Measurements from ENCODE around the gene CTPS2.
A peak's percentile ranks its signal among the peaks of the same experiment; 100 is the strongest.
"Not testable (repeated sequence)": the region's sequence is repeated elsewhere in the genome, so short reads cannot be mapped to it uniquely, and the experiment has no call there.

CTPS2 gene, protein sequence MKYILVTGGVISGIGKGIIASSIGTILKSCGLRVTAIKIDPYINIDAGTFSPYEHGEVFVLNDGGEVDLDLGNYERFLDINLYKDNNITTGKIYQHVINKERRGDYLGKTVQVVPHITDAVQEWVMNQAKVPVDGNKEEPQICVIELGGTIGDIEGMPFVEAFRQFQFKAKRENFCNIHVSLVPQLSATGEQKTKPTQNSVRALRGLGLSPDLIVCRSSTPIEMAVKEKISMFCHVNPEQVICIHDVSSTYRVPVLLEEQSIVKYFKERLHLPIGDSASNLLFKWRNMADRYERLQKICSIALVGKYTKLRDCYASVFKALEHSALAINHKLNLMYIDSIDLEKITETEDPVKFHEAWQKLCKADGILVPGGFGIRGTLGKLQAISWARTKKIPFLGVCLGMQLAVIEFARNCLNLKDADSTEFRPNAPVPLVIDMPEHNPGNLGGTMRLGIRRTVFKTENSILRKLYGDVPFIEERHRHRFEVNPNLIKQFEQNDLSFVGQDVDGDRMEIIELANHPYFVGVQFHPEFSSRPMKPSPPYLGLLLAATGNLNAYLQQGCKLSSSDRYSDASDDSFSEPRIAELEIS

DNA sequence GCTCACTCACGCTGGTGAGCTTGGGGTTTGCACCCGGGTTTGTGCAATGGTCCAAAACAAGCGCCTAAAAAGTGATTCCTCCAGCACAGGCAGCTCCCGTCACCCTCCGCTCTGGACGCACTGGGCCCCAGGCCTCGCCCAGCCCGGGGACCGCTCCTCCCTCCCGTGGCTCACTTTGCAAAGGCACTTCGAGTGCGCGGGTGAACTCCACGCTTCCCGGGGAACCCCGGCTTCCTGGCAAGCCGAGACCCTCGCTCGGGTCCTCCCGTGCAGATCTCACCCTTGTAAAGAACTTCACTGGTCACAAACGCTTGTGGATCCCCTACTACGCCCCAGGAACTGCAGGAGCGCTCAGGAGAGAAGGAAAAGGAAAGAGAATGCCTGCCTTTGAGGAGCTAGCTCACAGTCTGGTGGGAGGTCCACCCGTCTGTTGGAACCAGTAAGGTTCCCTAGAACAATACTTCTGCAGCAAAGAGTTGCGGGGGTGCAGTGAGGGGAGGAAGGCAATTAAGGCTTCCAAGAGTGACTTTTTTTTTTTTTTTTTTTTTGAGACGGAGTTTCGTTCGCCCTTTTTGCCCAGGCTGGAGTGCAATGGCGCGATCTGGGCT is at the start of gene CTPS2:
CTPS2 (minus strand) TSS at position 122 of the 608 bp plus-strand sequence. CDS start 9,767 bp downstream, outside the sequence.
- TF ChIP-seq, protein P1, sequence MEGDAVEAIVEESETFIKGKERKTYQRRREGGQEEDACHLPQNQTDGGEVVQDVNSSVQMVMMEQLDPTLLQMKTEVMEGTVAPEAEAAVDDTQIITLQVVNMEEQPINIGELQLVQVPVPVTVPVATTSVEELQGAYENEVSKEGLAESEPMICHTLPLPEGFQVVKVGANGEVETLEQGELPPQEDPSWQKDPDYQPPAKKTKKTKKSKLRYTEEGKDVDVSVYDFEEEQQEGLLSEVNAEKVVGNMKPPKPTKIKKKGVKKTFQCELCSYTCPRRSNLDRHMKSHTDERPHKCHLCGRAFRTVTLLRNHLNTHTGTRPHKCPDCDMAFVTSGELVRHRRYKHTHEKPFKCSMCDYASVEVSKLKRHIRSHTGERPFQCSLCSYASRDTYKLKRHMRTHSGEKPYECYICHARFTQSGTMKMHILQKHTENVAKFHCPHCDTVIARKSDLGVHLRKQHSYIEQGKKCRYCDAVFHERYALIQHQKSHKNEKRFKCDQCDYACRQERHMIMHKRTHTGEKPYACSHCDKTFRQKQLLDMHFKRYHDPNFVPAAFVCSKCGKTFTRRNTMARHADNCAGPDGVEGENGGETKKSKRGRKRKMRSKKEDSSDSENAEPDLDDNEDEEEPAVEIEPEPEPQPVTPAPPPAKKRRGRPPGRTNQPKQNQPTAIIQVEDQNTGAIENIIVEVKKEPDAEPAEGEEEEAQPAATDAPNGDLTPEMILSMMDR (IDR thresholded peaks at IDR 0.05; ENCODE audit: low read depth, low read length, missing control alignments) = no peak
- no peak for DNase-seq (ENCODE audit: low read depth)
- in situ Hi-C loops (cut with HindIII; ENCODE audit: low sequenced_read_pairs) = no loop called here

DNA sequence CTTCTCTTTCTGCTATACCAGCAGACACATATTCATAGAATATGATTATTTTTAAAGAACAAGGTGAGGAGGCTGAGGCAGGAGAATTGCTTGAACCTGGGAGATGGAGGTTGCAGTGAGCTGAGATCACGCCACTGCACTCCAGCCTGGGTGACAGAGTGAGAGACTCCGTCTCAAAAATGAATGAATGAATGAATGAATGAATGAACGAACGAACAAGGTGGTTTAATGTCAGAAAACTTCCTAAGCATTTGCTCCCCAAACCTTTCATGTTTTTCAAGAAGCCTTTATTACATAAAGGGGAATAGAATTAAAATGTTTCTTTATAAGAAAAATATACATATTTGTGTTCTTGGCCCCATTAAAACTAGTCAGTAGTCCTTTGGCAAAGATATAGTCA is 49.0 kb upstream of the CTPS2 start:
- in situ Hi-C loops (cut with HindIII; ENCODE audit: low sequenced_read_pairs); H3K4me3 ChIP-seq (ENCODE audit: low read depth, low read length): not testable (repeated sequence)

More for the DNA sequence above, at the start of gene CTPS2:
- H3K4me3 ChIP-seq (ENCODE audit: low read depth, low read length) = peak within 1 kb of the TSS; percentile 58

DNA sequence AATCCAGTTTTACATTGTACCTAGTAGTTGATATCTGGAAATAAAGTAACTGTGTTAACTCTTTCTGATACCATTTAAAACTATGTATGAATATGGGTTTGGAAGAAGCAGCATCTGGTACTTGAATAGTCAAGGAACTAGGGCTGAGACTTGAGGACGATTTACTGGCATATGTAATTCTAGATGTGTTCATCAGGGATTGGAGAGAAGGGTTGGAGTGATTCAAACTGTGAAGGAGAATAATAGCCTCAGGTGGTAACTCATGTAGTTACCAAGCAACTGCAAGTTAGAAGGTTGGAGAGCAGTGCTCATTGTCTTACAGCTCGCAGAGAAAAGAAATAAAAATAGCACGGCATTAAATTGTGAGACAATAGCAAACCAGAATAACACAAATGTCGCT is 44.3 kb upstream of the CTPS2 start:
- DNase-seq (ENCODE audit: low read depth) = no peak
- in situ Hi-C loops (cut with HindIII; ENCODE audit: low sequenced_read_pairs) = no loop called here
- TF ChIP-seq, protein P1 (IDR thresholded peaks at IDR 0.05; ENCODE audit: low read depth, low read length, missing control alignments) = no peak
- no peak overlapping the region for H3K4me3 ChIP-seq (ENCODE audit: low read depth, low read length)

More for the DNA sequence above, 49.0 kb upstream of the CTPS2 start:
- not testable (repeated sequence) for DNase-seq (ENCODE audit: low read depth)

DNA sequence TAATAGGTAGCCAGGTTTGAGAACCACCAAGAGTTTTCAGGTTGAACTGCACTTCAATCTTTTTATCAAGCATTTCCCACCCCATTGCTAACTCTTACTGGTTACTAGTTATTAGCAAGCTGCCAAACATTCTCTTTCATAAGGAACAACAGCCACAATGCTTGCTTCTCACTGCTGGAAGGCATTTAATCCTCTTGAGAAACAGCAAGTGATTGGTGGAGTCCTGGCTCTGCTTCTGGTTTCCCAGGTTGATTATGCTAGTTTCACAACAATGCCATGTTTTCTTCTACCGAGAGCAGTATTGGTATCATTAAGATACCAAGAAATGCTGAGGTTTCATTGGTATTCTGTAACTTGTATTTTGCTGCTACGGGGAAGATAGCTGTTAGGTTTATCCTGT is 41.5 kb upstream of the CTPS2 start:
- DNase-seq (ENCODE audit: low read depth) = no peak
- in situ Hi-C loops (cut with HindIII; ENCODE audit: low sequenced_read_pairs) = no loop called here
- no peak overlapping the region for H3K4me3 ChIP-seq (ENCODE audit: low read depth, low read length)
- TF ChIP-seq, protein P1 (IDR thresholded peaks at IDR 0.05; ENCODE audit: low read depth, low read length, missing control alignments) = no peak

DNA sequence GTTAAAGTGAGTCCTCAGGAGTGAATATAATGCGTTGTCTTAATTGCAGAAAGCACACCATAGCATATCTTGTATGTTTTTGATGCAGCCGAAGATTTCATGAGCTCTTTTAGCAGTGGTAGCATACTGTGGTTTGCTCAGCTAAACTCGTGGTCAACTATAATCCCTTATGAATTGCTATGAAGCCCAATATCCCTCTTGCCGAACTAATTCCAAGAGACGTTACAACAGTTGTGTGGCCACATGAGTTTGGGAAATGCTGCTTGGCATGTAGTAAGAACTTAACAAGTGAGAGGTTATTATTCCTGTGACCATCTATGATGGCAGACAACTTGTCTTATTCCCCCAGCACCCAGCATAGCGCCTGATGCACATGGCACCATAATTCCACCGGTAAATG is 37.7 kb upstream of the CTPS2 start:
- in situ Hi-C loops (cut with HindIII; ENCODE audit: low sequenced_read_pairs) = no loop called here
- DNase-seq (ENCODE audit: low read depth) = no peak
- TF ChIP-seq, protein P1 (IDR thresholded peaks at IDR 0.05; ENCODE audit: low read depth, low read length, missing control alignments) = no peak
- H3K4me3 ChIP-seq (ENCODE audit: low read depth, low read length) = no peak overlapping the region

DNA sequence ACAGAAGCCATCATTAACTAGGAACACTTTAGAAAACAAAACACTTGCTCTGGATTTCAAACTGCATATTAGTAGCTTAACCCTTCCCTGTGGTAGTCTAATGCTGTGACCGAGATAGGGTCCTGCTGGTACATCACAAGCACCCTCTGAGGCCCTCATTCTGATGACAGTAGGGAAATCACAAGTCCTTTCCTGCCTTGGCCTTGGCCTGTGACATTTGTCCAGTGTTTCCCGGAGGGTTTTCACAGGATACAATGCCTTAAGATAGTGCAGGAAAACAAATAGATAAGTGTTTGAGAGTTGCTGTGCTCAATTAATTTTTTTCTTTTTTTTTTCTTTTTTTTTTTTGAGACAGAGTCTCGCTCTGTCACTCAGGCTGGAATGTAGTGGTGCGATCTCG is 36.0 kb upstream of the CTPS2 start:
- in situ Hi-C loops (cut with HindIII; ENCODE audit: low sequenced_read_pairs) = no loop called here
- TF ChIP-seq, protein P1 (IDR thresholded peaks at IDR 0.05; ENCODE audit: low read depth, low read length, missing control alignments) = no peak
- DNase-seq (ENCODE audit: low read depth) = no peak
- no peak overlapping the region for H3K4me3 ChIP-seq (ENCODE audit: low read depth, low read length)

DNA sequence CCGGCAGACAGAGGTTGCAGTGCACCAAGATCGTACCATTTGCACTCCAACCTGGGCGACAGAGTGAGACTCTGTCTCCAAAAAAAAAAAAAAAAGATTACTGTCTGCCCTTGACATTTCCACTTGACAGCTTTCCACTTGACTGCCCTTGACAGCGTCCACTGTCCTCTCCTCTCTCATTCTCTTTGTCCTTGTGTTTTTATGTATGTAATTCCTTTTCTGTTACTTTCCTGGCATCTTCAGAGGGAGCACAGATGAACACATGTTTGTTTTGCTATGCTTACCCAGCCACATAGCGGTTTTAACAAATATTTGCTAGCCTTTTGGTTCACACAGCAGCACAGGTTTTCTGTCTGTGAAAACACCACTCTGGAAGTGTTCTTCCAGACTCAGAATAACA is 33.2 kb upstream of the CTPS2 start:
- in situ Hi-C loops (cut with HindIII; ENCODE audit: low sequenced_read_pairs) = no loop called here
- TF ChIP-seq, protein P1 (IDR thresholded peaks at IDR 0.05; ENCODE audit: low read depth, low read length, missing control alignments) = no peak

More for the DNA sequence above, 33.2 kb upstream of the CTPS2 start:
- H3K4me3 ChIP-seq (ENCODE audit: low read depth, low read length) = no peak overlapping the region
- no peak for DNase-seq (ENCODE audit: low read depth)
